ENCODE results near the gene MAFF.

DNA sequence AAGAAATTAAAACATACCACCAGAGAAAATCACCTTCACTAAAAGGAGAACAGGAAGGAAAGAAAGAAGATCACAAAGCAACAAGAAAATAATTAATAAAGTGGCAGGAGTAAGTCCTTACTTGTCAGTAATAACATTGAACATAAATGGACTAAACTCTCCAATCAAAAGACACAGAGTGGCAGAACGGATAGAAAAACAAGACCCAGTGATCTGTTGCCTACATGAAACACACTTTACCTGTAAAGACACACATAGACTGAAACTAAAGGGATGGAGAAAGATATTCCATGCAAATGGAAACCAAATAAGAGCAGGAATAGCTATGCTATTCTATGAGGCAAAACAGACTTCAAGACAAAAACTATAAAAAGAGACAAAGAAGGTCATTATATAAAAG lies 46.1 kb upstream of the MAFF start:
- TF ChIP-seq, protein P1, sequence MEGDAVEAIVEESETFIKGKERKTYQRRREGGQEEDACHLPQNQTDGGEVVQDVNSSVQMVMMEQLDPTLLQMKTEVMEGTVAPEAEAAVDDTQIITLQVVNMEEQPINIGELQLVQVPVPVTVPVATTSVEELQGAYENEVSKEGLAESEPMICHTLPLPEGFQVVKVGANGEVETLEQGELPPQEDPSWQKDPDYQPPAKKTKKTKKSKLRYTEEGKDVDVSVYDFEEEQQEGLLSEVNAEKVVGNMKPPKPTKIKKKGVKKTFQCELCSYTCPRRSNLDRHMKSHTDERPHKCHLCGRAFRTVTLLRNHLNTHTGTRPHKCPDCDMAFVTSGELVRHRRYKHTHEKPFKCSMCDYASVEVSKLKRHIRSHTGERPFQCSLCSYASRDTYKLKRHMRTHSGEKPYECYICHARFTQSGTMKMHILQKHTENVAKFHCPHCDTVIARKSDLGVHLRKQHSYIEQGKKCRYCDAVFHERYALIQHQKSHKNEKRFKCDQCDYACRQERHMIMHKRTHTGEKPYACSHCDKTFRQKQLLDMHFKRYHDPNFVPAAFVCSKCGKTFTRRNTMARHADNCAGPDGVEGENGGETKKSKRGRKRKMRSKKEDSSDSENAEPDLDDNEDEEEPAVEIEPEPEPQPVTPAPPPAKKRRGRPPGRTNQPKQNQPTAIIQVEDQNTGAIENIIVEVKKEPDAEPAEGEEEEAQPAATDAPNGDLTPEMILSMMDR (conservative IDR thresholded peaks at IDR 0.05 in 1 of 2, IDR thresholded peaks at IDR 0.05 in 1 of 2; ENCODE audit: low read depth in 1 of 2, low read length in 2 of 2), result no peak
- no peak for TF ChIP-seq EZH2 (IDR thresholded peaks at IDR 0.05; ENCODE audit: low read length, missing control alignments)

Measured in fibroblast of lung (primary cell).